Measurements from ENCODE around the gene LGALS12.

- no peak for TF ChIP-seq SNAI2 (CRISPR knock-in tag; IDR thresholded peaks at IDR 0.05)
- no peak for TF ChIP-seq POU6F1 (CRISPR knock-in tag; IDR thresholded peaks at IDR 0.05; ENCODE audit: borderline replicate concordance, low read depth)
- no peak for TF ChIP-seq ZFP3 (CRISPR knock-in tag; IDR thresholded peaks at IDR 0.05)
- no peak for TF ChIP-seq TCF4 (CRISPR knock-in tag; IDR thresholded peaks at IDR 0.05; ENCODE audit: borderline replicate concordance)
- TF ChIP-seq ARNTL (CRISPR knock-in tag; IDR thresholded peaks at IDR 0.05; ENCODE audit: borderline replicate concordance, low read depth): no peak
- TF ChIP-seq ZFP30 (CRISPR knock-in tag; IDR thresholded peaks at IDR 0.05): no peak
- TF ChIP-seq CSRNP3 (CRISPR knock-in tag; IDR thresholded peaks at IDR 0.05): no peak
- no peak for TF ChIP-seq TSHZ2 (CRISPR knock-in tag; IDR thresholded peaks at IDR 0.05)
- TF ChIP-seq CSDC2 (CRISPR knock-in tag; IDR thresholded peaks at IDR 0.05): no peak
- TF ChIP-seq ISL1 (CRISPR knock-in tag; IDR thresholded peaks at IDR 0.05): no peak
- TF ChIP-seq, protein P1, sequence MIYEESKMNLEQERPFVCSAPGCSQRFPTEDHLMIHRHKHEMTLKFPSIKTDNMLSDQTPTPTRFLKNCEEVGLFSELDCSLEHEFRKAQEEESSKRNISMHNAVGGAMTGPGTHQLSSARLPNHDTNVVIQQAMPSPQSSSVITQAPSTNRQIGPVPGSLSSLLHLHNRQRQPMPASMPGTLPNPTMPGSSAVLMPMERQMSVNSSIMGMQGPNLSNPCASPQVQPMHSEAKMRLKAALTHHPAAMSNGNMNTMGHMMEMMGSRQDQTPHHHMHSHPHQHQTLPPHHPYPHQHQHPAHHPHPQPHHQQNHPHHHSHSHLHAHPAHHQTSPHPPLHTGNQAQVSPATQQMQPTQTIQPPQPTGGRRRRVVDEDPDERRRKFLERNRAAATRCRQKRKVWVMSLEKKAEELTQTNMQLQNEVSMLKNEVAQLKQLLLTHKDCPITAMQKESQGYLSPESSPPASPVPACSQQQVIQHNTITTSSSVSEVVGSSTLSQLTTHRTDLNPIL (CRISPR knock-in tag; IDR thresholded peaks at IDR 0.05; ENCODE audit: low read depth): no peak
- TF ChIP-seq, protein P2, sequence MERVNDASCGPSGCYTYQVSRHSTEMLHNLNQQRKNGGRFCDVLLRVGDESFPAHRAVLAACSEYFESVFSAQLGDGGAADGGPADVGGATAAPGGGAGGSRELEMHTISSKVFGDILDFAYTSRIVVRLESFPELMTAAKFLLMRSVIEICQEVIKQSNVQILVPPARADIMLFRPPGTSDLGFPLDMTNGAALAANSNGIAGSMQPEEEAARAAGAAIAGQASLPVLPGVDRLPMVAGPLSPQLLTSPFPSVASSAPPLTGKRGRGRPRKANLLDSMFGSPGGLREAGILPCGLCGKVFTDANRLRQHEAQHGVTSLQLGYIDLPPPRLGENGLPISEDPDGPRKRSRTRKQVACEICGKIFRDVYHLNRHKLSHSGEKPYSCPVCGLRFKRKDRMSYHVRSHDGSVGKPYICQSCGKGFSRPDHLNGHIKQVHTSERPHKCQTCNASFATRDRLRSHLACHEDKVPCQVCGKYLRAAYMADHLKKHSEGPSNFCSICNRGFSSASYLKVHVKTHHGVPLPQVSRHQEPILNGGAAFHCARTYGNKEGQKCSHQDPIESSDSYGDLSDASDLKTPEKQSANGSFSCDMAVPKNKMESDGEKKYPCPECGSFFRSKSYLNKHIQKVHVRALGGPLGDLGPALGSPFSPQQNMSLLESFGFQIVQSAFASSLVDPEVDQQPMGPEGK (CRISPR knock-in tag; IDR thresholded peaks at IDR 0.05; ENCODE audit: borderline replicate concordance): no peak
These were observed 824 bp upstream of the LGALS12 start for GRCh38 chr11:63504933-63505586.

Data from SK-N-SH treated with all-trans-retinoic acid at 6 μM for 48 hours (cell line).